Vagina (tissue), 2 donors: Measurements from ENCODE around the gene AMBN. TPM values are rescaled to one million over a fixed set of nuclear protein-coding genes. Genes with fewer than 3 reads are reported as not detected.

Experiments
- DNase-seq, 2 donors: peaks; one replicate each; pipeline ENCODE4 v3.0.0-alpha.2; 2017; ENCODE audit errors: extremely low spot score in 2 of 2
- H3K27ac ChIP-seq: fragments of 200-600 bp; sonication (generic); one replicate; pipeline ENCODE4 v1.5.1; 2019
- H3K27me3 ChIP-seq: fragments of 200-600 bp; sonication (generic); one replicate; pipeline ENCODE4 v1.5.1; 2019
- H3K36me3 ChIP-seq, 2 donors: fragments of 200-600 bp; sonication (generic); one replicate each; pipeline ENCODE4 v1.5.1; 2017 to 2019
- H3K4me1 ChIP-seq: fragments of 200-600 bp; sonication (generic); one replicate; pipeline ENCODE4 v1.5.1; 2019
- H3K4me3 ChIP-seq, 2 donors: fragments of 200-600 bp; sonication (generic); 1 replicate in 1 of 2; 2 replicates in 1 of 2; pipeline ENCODE4 v1.5.1; 2016 to 2019
- H3K9me3 ChIP-seq: fragments of 200-600 bp; sonication (generic); one replicate; pipeline ENCODE4 v1.5.1; 2019
- CTCF ChIP-seq, 3 experiments: fragments of 450-650 bp in 2 of 3; fragments of 200-600 bp in 1 of 3; sonication (generic) in 1 of 3; IDR thresholded peaks; one replicate each; pipeline ENCODE4 v1.5.1; 2017 to 2019; ENCODE audit warnings: antibody characterized with exemption in 3 of 3, mild to moderate bottlenecking in 2 of 3, moderate library complexity in 2 of 3
- POLR2A ChIP-seq, 2 donors: fragments of 450-650 bp; IDR thresholded peaks; one replicate each; pipeline ENCODE4 v1.6.1; 2017; ENCODE audit warnings: antibody characterized with exemption in 2 of 2, mild to moderate bottlenecking in 2 of 2, moderate library complexity in 2 of 2
- POLR2AphosphoS5 ChIP-seq, 2 donors: sonication (generic); formaldehyde crosslinking; IDR thresholded peaks; one replicate each; pipeline ENCODE4 v1.9.0; 2017; ENCODE audit warnings: antibody characterized with exemption in 2 of 2, mild to moderate bottlenecking in 2 of 2, low read depth in 1 of 2; ENCODE audit not compliant: insufficient read depth in 1 of 2
- intact Hi-C: fragments of 100-400 bp; cut with DNase I; formaldehyde crosslinking; loops from one replicate; pipeline ENCODE4 v1.15.1; 2023
- total RNA-seq: library from RNA; depleted of rRNA; stranded (reverse); fragments of >200 nt; gene quantifications from one replicate; pipeline ENCODE4 v1.2.3, GENCODE V29; 2016

Gene AMBN
- total RNA-seq, 1 donor from 2014 or later = not detected

DNA sequence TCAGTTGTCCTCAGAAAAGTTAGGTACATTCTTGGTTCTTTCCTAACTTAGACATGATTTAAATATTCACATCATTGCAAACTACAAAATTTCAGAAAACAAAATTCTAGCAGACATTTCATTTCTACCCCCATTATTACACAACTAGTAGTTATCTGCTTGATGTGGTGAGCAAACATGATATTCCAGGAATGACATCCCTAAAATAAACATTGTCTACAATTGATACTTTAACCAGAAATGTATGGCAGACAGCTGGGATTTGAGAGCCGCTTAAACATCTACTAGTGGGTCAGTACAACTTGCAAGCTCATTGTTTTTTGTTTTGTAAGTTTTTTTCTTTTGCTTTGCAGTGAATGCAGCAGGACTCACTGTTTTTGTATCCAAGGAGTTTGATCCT, 32.1 kb upstream of the AMBN start:
- Histone ChIP-seq H3K9me3 (no peaks in the 10 kb centered on the region), H3K27ac (no peak overlapping the region), H3K36me3 (no peaks in the 10 kb centered on the region), H3K4me3 (no peak overlapping the region), H3K27me3 (no peaks in the 10 kb centered on the region), H3K4me1 (no peaks in the 10 kb centered on the region)
- DNase-seq = no peak
- intact Hi-C loops = no loop called here
- TF ChIP-seq CTCF (IDR thresholded peaks at IDR 0.05) = no peak
- no peak for TF ChIP-seq POLR2A (IDR thresholded peaks at IDR 0.05)
- no peak for TF ChIP-seq POLR2AphosphoS5 (IDR thresholded peaks at IDR 0.05; ENCODE audit: insufficient read depth in 1 of 2, low read depth in 1 of 2)

- Histone ChIP-seq H3K36me3 (no peaks in the 10 kb centered on the region), H3K4me1 (no peaks in the 10 kb centered on the region), H3K27me3 (no peaks in the 10 kb centered on the region), H3K9me3 (no peaks in the 10 kb centered on the region), H3K27ac (no peak overlapping the region), H3K4me3 (no peak overlapping the region)
- DNase-seq = no peak
- TF ChIP-seq POLR2AphosphoS5 (IDR thresholded peaks at IDR 0.05; ENCODE audit: insufficient read depth in 1 of 2, low read depth in 1 of 2) (no peak), POLR2A (IDR thresholded peaks at IDR 0.05) (no peak), CTCF (IDR thresholded peaks at IDR 0.05) (no peak)
- intact Hi-C loops = no loop called here
These were observed 28.0 kb upstream of the AMBN start for GRCh38 chr4:70564033-70564432.

- no peak for TF ChIP-seq POLR2A (IDR thresholded peaks at IDR 0.05)
- no peak for TF ChIP-seq CTCF (IDR thresholded peaks at IDR 0.05)
- TF ChIP-seq POLR2AphosphoS5 (IDR thresholded peaks at IDR 0.05; ENCODE audit: insufficient read depth in 1 of 2, low read depth in 1 of 2) = no peak
- Histone ChIP-seq H3K9me3 (no peaks in the 10 kb centered on the region), H3K4me3 (no peak overlapping the region), H3K36me3 (no peaks in the 10 kb centered on the region), H3K27ac (no peak overlapping the region), H3K27me3 (no peaks in the 10 kb centered on the region), H3K4me1 (no peaks in the 10 kb centered on the region)
- no peak for DNase-seq
- intact Hi-C loops = no loop called here
These were observed 21.3 kb upstream of the AMBN start for GRCh38 chr4:70570796-70571195.

DNA sequence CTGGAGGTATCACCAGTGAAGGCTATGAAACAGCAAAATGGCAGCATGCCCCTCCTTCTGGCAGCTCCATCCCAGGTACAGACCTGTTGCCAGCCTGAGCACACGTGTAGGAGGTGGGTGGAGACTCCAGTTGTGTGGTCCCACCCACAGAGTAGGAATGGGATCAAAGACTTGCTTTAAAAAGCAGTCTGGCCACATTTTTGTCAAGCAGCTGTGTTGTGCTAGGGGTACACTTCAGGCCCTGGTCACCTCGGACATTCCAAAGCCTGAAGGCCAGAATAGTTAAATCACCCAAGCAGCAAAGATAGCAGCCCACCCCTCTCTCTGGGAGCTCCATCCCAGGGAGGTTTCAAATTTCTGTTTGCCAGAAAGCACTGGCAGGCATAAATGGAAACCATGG, 20.3 kb upstream of the AMBN start:
- no peak for DNase-seq
- Histone ChIP-seq H3K9me3 (no peaks in the 10 kb centered on the region), H3K27me3 (no peaks in the 10 kb centered on the region), H3K27ac (no peak overlapping the region), H3K36me3 (no peaks in the 10 kb centered on the region), H3K4me3 (no peak overlapping the region), H3K4me1 (no peaks in the 10 kb centered on the region)
- intact Hi-C loops = no loop called here
- TF ChIP-seq POLR2AphosphoS5 (IDR thresholded peaks at IDR 0.05; ENCODE audit: insufficient read depth in 1 of 2, low read depth in 1 of 2) (no peak), CTCF (IDR thresholded peaks at IDR 0.05) (no peak), POLR2A (IDR thresholded peaks at IDR 0.05) (no peak)

- Histone ChIP-seq H3K4me3 (no peak overlapping the region), H3K27ac (no peak overlapping the region), H3K27me3 (no peaks in the 10 kb centered on the region), H3K4me1 (no peaks in the 10 kb centered on the region), H3K36me3 (no peaks in the 10 kb centered on the region), H3K9me3 (no peaks in the 10 kb centered on the region)
- no peak for DNase-seq
- TF ChIP-seq POLR2AphosphoS5 (IDR thresholded peaks at IDR 0.05; ENCODE audit: insufficient read depth in 1 of 2, low read depth in 1 of 2) (no peak), CTCF (IDR thresholded peaks at IDR 0.05) (no peak), POLR2A (IDR thresholded peaks at IDR 0.05) (no peak)
- intact Hi-C loops = no loop called here
These were observed 16.1 kb upstream of the AMBN start for GRCh38 chr4:70575964-70576363.
